ENCODE data around the gene GIT2. TPM values are rescaled to one million over a fixed set of nuclear protein-coding genes. Genes with fewer than 3 reads are reported as not detected.

Gene GIT2
- total and polyA plus RNA-seq, 2 of the 13 experiments (the other 11 are each of a cell fraction or from before 2014, with no cell fraction given) = 18.4 to 19.8 TPM

DNA sequence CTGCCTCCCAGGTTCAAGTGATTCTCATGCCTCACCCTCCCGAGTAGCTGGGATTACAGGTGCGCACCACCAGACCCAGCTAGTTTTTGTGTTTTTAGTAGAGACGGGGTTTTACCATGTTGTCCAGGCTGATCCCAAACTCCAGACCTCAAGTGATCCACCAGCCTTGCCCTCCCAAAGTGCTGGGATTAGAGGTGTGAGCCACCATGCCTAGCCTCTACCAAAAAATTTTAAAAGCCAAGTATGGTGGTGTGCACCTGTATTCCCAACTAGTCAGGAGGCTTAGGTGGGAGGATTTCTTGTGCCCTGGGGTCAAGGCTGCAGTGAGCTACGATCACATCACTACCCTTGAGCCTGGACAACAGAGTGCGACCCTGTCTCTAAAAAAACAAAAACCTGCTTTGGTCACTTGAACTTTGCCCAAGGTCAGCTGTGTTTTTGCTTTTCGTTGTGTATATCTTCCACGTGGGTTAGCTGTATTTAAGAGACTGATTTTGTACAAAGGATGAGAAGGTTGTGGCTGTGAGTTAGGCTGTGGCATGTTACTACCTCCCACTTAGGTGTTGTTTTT, 39.5 kb upstream of the GIT2 start (continued):
- TF ChIP-seq, protein P1, sequence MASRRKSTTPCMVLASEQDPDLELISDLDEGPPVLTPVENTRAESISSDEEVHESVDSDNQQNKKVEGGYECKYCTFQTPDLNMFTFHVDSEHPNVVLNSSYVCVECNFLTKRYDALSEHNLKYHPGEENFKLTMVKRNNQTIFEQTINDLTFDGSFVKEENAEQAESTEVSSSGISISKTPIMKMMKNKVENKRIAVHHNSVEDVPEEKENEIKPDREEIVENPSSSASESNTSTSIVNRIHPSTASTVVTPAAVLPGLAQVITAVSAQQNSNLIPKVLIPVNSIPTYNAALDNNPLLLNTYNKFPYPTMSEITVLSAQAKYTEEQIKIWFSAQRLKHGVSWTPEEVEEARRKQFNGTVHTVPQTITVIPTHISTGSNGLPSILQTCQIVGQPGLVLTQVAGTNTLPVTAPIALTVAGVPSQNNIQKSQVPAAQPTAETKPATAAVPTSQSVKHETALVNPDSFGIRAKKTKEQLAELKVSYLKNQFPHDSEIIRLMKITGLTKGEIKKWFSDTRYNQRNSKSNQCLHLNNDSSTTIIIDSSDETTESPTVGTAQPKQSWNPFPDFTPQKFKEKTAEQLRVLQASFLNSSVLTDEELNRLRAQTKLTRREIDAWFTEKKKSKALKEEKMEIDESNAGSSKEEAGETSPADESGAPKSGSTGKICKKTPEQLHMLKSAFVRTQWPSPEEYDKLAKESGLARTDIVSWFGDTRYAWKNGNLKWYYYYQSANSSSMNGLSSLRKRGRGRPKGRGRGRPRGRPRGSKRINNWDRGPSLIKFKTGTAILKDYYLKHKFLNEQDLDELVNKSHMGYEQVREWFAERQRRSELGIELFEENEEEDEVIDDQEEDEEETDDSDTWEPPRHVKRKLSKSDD (CRISPR knock-in tag; IDR thresholded peaks at IDR 0.05; ENCODE audit: low read depth) = no peak
- TF ChIP-seq, protein P2, sequence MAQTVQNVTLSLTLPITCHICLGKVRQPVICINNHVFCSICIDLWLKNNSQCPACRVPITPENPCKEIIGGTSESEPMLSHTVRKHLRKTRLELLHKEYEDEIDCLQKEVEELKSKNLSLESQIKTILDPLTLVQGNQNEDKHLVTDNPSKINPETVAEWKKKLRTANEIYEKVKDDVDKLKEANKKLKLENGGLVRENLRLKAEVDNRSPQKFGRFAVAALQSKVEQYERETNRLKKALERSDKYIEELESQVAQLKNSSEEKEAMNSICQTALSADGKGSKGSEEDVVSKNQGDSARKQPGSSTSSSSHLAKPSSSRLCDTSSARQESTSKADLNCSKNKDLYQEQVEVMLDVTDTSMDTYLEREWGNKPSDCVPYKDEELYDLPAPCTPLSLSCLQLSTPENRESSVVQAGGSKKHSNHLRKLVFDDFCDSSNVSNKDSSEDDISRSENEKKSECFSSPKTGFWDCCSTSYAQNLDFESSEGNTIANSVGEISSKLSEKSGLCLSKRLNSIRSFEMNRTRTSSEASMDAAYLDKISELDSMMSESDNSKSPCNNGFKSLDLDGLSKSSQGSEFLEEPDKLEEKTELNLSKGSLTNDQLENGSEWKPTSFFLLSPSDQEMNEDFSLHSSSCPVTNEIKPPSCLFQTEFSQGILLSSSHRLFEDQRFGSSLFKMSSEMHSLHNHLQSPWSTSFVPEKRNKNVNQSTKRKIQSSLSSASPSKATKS (CRISPR knock-in tag; IDR thresholded peaks at IDR 0.05) = no peak
- TF ChIP-seq ZNF224 (CRISPR knock-in tag; IDR thresholded peaks at IDR 0.05) (0 out of 2 replicates have a peak, but pooled peaks have one; percentile 32), ZKSCAN1 (IDR thresholded peaks at IDR 0.05; ENCODE audit: low read length) (no peak), NFRKB (IDR thresholded peaks at IDR 0.05) (no peak), ZNF749 (CRISPR knock-in tag; IDR thresholded peaks at IDR 0.05; ENCODE audit: borderline replicate concordance) (no peak), ZSCAN9 (CRISPR knock-in tag; IDR thresholded peaks at IDR 0.05; ENCODE audit: borderline replicate concordance) (no peak), ZFAT (CRISPR knock-in tag; conservative IDR thresholded peaks at IDR 0.05) (no peak), EHMT2 (IDR thresholded peaks at IDR 0.05; ENCODE audit: borderline replicate concordance, low read depth, low read length) (no peak), ZNF160 (CRISPR knock-in tag; IDR thresholded peaks at IDR 0.05) (no peak), ZNF354B (CRISPR knock-in tag; IDR thresholded peaks at IDR 0.05) (no peak), SMC3 (IDR thresholded peaks at IDR 0.05; ENCODE audit: low read length) (no peak), ZNF20 (CRISPR knock-in tag; IDR thresholded peaks at IDR 0.05) (no peak), GATA4 (IDR thresholded peaks at IDR 0.05; ENCODE audit: borderline replicate concordance, low read depth) (no peak), CHCHD3 (CRISPR knock-in tag; IDR thresholded peaks at IDR 0.05) (no peak), NFIB (CRISPR knock-in tag; IDR thresholded peaks at IDR 0.05; ENCODE audit: borderline replicate concordance) (no peak), PTBP1 (IDR thresholded peaks at IDR 0.05; ENCODE audit: low read depth, low read length, poor library complexity, severe bottlenecking) (no peak), ZNF547 (CRISPR knock-in tag; IDR thresholded peaks at IDR 0.05) (no peak), ETV6 (CRISPR knock-in tag; conservative IDR thresholded peaks at IDR 0.05) (no peak), TBP (CRISPR knock-in tag; IDR thresholded peaks at IDR 0.05) (no peak), KLF6 (CRISPR knock-in tag; IDR thresholded peaks at IDR 0.05) (no peak)
- TF ChIP-seq, protein P3, sequence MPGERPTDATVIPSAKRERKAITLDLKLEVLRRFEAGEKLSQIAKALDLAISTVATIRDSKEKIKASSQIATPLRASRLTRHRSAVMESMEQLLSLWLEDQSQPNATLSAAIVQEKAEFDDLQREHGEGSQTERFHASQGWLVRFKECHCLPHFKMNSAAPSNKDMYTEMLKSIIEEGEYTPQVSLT (CRISPR knock-in tag; IDR thresholded peaks at IDR 0.05; ENCODE audit: borderline replicate concordance, low read depth) = no peak
- TF ChIP-seq, protein P4, sequence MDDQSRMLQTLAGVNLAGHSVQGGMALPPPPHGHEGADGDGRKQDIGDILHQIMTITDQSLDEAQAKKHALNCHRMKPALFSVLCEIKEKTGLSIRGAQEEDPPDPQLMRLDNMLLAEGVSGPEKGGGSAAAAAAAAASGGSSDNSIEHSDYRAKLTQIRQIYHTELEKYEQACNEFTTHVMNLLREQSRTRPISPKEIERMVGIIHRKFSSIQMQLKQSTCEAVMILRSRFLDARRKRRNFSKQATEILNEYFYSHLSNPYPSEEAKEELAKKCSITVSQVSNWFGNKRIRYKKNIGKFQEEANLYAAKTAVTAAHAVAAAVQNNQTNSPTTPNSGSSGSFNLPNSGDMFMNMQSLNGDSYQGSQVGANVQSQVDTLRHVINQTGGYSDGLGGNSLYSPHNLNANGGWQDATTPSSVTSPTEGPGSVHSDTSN (CRISPR knock-in tag; IDR thresholded peaks at IDR 0.05; ENCODE audit: borderline replicate concordance) = no peak
- TF ChIP-seq, protein P5, sequence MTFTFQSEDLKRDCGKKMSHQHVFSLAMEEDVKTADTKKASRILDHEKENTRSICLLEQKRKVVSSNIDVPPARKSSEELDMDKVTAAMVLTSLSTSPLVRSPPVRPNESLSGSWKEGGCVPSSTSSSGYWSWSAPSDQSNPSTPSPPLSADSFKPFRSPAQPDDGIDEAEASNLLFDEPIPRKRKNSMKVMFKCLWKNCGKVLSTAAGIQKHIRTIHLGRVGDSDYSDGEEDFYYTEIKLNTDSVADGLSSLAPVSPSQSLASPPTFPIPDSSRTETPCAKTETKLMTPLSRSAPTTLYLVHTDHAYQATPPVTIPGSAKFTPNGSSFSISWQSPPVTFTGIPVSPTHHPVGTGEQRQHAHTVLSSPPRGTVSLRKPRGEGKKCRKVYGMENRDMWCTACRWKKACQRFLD (CRISPR knock-in tag; IDR thresholded peaks at IDR 0.05; ENCODE audit: borderline replicate concordance) = no peak

Data from HepG2 (cell line).